ENCODE results near the gene SDHC. TPM values are rescaled to one million over a fixed set of nuclear protein-coding genes. Genes with fewer than 3 reads are reported as not detected.
A peak's percentile ranks its signal among the peaks of the same experiment; 100 is the strongest.

Gene SDHC
- total RNA-seq, 2 donors from 2014 or later = 37.8 to 151 TPM

DNA sequence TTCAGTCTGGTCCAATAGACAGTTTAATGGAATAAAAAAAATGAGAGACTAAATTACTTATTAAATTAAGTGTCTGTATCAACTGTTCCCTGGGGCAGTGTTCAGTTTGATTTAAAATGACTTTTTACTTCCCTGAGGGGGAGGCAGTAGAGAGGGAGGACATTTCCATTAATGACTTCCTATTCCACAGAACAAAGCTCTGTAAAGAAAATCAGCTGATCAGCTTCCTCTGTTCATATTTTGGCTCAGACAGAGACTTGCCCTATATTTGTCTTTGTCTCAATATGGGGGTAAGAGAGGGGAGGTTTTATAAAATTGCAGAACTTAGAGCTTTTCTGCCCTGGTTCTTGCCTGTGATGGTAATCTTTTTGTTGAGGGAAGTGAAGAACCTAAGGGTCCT is 45.1 kb downstream of the SDHC start:
- DNase-seq (ENCODE audit: low spot score) = no peak
- no peaks in the 10 kb centered on the region for H3K27me3 ChIP-seq
- H3K27ac ChIP-seq = peak overlapping the region in 1 of 2 donors; percentile 16
- TF ChIP-seq, protein P1, sequence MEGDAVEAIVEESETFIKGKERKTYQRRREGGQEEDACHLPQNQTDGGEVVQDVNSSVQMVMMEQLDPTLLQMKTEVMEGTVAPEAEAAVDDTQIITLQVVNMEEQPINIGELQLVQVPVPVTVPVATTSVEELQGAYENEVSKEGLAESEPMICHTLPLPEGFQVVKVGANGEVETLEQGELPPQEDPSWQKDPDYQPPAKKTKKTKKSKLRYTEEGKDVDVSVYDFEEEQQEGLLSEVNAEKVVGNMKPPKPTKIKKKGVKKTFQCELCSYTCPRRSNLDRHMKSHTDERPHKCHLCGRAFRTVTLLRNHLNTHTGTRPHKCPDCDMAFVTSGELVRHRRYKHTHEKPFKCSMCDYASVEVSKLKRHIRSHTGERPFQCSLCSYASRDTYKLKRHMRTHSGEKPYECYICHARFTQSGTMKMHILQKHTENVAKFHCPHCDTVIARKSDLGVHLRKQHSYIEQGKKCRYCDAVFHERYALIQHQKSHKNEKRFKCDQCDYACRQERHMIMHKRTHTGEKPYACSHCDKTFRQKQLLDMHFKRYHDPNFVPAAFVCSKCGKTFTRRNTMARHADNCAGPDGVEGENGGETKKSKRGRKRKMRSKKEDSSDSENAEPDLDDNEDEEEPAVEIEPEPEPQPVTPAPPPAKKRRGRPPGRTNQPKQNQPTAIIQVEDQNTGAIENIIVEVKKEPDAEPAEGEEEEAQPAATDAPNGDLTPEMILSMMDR (IDR thresholded peaks at IDR 0.05) = no peak
- no peaks in the 10 kb centered on the region for H3K4me1 ChIP-seq
- peaks cover 9% of the 10 kb centered on the region for H3K36me3 ChIP-seq
- no peak overlapping the region for H3K4me3 ChIP-seq
- H3K9me3 ChIP-seq = no peaks in the 10 kb centered on the region

DNA sequence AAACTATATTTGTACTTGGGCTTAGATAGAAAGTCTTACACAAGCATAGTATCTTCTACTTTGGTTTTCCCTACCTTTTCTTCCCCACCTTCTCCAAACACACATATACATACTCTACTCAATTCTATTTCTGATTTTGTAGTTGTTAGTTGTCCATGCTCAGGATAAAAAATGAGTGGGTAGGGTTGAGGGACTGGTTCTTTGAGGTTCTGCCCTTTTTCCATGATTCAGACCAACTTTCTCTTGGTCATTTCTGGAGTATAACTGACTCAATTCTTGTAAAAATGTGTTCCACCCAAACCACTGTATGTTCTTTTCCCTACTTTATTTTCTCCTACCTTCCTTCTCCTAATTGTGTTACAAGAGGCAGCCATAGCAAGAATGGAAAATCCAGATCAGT is 50.2 kb downstream of the SDHC start:
- no peaks in the 10 kb centered on the region for H3K9me3 ChIP-seq
- TF ChIP-seq, protein P1 (IDR thresholded peaks at IDR 0.05) = no peak
- peaks cover 0 to 10% of the 10 kb centered on the region in 2 donors for H3K4me1 ChIP-seq
- no peak overlapping the region for H3K4me3 ChIP-seq
- H3K27ac ChIP-seq = no peak overlapping the region
- no peaks in the 10 kb centered on the region for H3K27me3 ChIP-seq
- no peaks in the 10 kb centered on the region for H3K36me3 ChIP-seq
- DNase-seq (ENCODE audit: low spot score) = no peak

DNA sequence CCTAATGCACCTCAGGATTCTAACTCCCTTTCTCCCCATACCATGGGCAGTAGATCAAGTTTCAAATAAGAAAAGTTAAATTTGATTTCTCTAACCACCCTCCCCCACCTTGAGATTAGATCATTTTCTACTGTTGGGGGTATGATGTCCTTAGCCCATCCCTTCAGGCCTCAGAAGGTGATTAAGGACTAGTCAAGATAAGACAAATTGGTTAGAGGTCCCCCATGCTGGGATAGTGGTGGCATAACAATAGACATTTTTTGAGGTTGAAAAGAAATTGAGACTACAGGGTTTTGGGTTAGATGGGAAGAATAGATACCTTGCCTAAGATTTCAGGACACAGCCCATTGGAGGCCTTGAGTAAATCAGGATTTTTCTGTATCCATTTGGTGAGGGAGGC is 51.0 kb downstream of the SDHC start:
- no peaks in the 10 kb centered on the region for H3K9me3 ChIP-seq
- H3K36me3 ChIP-seq = no peaks in the 10 kb centered on the region
- peaks cover 0 to 10% of the 10 kb centered on the region in 2 donors for H3K4me1 ChIP-seq
- no peak overlapping the region for H3K27ac ChIP-seq
- no peaks in the 10 kb centered on the region for H3K27me3 ChIP-seq
- TF ChIP-seq, protein P1 (IDR thresholded peaks at IDR 0.05) = no peak
- no peak for DNase-seq (ENCODE audit: low spot score)
- H3K4me3 ChIP-seq = no peak overlapping the region

DNA sequence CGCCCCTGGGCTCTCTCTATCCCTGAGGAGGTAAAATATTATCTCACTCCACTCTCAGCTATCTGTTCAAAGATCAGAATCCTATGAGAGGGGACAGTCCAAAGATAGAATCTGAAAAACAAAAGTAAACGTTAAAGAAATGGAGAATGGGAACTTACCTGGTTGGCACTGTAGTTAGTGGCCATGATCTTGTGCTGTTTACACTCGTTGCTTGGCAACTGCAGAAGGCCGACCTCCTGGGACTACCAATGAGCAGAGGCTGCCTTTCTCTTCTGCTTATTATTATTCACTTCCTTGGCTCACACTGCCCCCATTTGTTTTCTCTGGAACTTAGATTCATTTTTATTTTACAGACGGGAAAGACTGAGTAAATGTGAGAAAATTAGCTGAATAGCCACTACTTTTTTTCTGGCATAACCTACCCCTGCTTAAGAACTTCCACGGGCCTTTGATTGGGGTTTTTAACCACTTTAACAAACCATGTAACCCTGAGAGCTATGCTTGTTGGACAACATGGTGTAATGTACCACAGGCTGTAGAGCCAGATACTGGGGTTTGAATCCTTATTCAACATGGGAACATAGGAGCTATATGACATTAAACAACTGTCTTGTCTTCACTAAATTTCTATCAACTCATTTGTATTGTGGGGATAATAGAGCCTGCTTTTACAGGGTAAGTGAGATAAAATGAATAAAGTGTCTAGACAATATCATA is 53.7 kb downstream of the SDHC start, which contains the start of gene CFAP126:
Gene CFAP126, minus strand, starts transcription at position 193 of the 717 bp plus-strand sequence. Its CDS starts 8 bp downstream, at position 185.
- TF ChIP-seq, protein P1 (IDR thresholded peaks at IDR 0.05) = peak in 1 of 2 donors; percentile 41
- peak; percentile 79 for DNase-seq (ENCODE audit: low spot score)
- Histone ChIP-seq H3K27ac (peak within 1 kb of the TSS; percentile 40 to 42), H3K27me3 (no peaks in the 10 kb centered on the region), H3K36me3 (no peaks in the 10 kb centered on the region), H3K9me3 (no peaks in the 10 kb centered on the region), H3K4me1 (peaks cover 0 to 10% of the 10 kb centered on the region in 2 donors), H3K4me3 (no peak within 1 kb of the TSS)

DNA sequence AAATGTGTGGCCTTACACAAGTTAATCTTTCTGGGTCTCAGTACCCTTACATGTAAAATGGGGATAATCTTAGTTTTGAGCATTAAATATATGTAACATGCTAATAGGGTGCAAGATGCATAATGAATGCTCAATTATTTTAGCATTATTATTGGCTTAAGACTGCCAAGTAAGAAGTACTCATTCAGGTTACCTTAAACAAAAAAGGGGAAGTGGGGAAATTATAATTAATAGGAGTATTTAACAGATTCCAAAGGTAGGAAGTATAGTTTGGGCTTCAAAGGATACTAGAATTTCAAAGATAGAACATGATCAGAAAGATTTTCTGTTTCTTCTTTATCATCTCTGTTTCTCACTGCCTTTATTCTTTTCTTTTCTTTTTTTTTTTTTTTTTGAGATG is 59.3 kb downstream of the SDHC start:
- H3K27me3 ChIP-seq = no peaks in the 10 kb centered on the region
- TF ChIP-seq, protein P1 (IDR thresholded peaks at IDR 0.05) = no peak
- H3K9me3 ChIP-seq = no peaks in the 10 kb centered on the region
- H3K27ac ChIP-seq = no peak overlapping the region
- no peak for DNase-seq (ENCODE audit: low spot score)
- H3K4me1 ChIP-seq = no peaks in the 10 kb centered on the region
- no peak overlapping the region for H3K4me3 ChIP-seq
- H3K36me3 ChIP-seq = no peaks in the 10 kb centered on the region

DNA sequence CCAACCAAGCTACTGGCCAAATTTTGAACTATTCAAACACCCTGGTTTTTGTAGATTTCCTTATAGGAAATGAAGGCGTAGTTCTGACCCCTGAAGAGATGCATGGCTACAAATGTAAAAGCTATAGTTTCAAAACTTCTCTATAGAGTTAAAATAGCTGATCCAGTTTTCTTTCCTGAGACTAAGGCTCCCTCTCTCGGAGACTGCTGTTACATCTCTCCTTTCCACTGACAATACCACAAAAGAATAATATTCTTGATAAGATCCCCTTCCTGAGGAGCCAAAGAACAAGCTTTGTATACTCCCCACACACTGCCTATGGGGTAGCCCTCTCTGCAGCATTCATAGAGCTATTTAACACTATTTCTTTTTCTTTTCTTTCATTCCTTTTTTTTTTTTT is 60.2 kb downstream of the SDHC start:
- H3K4me3 ChIP-seq = no peak overlapping the region
- H3K4me1 ChIP-seq = no peaks in the 10 kb centered on the region
- H3K9me3 ChIP-seq = no peaks in the 10 kb centered on the region
- no peak for DNase-seq (ENCODE audit: low spot score)
- no peaks in the 10 kb centered on the region for H3K36me3 ChIP-seq
- H3K27me3 ChIP-seq = no peaks in the 10 kb centered on the region
- no peak overlapping the region for H3K27ac ChIP-seq
- TF ChIP-seq, protein P1 (IDR thresholded peaks at IDR 0.05) = no peak
